Astrocyte of the hippocampus (primary cell): ENCODE data around the gene TMEM181.
"Not testable (repeated sequence)": the region's sequence is repeated elsewhere in the genome, so short reads cannot be mapped to it uniquely, and the experiment has no call there.

Experiments used
- DNase-seq: peaks from one replicate; pipeline ENCODE4 v3.0.0; 2011; ENCODE audit warnings: low read depth, low spot score

TMEM181 gene, protein sequence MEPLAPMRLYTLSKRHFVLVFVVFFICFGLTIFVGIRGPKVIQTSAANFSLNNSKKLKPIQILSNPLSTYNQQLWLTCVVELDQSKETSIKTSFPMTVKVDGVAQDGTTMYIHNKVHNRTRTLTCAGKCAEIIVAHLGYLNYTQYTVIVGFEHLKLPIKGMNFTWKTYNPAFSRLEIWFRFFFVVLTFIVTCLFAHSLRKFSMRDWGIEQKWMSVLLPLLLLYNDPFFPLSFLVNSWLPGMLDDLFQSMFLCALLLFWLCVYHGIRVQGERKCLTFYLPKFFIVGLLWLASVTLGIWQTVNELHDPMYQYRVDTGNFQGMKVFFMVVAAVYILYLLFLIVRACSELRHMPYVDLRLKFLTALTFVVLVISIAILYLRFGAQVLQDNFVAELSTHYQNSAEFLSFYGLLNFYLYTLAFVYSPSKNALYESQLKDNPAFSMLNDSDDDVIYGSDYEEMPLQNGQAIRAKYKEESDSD

DNA sequence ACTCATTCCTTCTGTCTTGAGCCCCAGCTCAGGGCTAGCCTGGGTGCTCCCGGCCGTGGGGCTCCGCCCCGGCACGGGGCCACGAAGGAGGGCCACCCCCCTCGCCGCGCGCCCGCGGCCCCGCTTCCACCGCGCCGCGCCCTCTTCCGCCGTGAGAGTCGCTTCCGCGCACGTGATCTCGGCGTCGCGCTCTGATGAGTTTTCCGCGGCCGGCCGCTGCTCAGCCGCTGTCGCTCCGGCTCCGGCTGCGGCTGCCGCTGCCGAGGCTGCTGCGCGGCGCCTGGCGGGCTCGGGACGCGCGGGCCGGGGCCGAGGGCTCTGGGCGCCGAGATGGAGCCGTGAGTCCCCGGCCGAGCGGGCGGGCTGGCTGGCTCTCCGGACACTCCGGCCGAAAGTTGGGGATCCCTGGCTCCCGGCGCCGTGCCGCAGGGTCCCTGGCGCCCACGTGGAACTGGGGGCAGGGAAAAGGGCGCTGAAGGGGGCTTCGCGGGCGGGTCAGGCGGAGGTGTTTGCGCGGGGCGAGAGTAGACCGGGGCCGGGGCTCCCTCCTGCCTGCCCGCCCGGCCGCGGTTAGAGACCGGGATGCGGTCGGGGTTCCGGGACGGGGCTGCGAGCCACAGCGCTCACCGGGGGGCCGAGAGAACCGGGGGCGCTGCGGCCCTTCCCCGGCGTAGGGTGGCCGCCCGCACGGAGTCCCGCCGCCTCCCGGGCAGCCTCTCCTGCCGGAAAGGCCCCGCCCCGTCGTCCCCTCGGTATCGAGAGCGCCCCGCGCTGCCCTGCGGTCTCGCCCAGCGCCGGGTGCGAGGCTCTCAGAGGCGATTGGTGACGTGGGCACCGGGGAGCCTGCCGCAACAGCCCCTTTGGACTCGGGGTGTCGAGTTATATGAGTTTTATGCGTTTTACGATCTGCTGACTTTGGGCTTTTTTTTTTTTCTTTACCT lies at the start of gene TMEM181:
TMEM181 (plus strand) TSS at position 197 of the 941 bp plus-strand sequence; CDS start at position 331, 134 bp downstream.
- DNase-seq: peak; percentile 96

DNA sequence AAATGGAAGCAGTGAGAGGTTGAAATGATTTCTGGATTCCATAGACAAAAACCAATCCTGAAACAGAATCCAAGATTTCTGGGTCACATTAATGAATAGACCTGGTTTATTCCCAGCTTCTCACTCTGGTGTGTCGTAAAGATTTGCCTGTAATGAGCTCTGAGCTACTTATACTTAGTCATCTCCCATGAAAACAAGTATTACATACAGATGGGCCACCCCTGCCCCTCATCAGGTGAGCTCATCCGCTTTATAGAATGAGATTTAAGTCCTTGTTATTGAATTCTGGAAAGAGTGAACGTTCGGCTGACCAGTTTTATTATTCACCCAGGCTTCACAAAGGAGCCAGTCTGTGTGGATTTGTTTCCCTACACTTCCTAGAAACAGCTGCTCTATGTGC lies 47.1 kb upstream of the TMEM181 start:
- no peak for DNase-seq

DNA sequence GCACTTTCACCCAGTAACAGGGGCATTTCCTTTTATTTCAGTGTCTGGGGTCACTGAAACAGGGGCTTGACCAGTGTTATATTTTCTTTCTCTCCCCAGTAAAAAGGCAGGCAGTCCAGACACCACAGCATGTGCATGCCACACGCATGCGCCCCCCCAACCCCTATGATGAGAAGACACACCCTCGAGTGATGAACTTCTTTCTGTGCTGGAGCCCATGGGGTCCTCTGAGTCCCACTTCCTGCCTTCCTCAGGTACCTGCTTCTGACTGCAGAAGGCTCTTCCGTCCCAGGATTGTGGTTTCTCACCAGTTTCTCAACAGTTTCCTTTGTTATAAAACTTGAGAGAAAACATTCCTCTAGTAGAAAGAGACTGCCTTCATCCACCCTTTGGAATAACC lies 45.7 kb upstream of the TMEM181 start:
- no peak for DNase-seq

DNA sequence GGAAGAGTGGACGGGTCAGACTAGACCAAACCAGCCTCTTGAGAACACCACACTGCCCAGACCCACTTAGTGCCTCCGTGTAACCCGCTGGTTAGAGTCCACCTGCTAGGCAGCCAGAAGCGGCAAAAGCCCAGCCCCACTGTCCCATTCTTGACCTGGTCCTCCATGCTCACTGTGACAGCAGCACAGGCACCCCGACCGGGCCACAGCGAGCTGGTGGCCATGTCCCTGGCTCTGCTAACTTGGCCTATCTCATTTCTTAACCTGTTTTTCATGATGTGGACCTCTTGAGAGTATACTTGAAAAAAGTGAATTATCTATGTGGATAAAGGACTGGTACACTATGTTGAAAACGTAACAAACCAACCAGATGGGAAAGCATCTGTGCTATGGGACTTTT lies 44.9 kb upstream of the TMEM181 start:
- no peak for DNase-seq

DNA sequence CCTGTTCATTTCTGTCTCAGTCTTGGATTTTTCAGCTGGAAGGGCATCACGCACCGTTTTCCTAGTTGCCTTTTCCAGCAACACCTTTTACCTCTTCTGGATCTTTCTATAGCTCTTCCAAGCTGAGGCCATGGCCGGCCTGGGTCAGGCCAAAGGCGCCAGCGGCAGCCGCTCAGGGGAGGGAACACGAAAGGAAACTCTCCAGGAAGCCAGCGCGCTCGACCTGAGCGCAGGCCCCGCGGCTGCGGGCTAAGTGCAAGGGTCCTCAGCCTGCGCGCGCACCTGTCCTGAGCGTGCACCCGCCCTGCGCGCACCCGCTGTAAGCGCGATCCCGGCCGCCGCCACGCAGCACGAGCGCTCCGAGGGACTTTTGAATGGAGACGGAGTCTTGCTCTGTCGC lies 43.8 kb upstream of the TMEM181 start:
- DNase-seq: no peak

DNA sequence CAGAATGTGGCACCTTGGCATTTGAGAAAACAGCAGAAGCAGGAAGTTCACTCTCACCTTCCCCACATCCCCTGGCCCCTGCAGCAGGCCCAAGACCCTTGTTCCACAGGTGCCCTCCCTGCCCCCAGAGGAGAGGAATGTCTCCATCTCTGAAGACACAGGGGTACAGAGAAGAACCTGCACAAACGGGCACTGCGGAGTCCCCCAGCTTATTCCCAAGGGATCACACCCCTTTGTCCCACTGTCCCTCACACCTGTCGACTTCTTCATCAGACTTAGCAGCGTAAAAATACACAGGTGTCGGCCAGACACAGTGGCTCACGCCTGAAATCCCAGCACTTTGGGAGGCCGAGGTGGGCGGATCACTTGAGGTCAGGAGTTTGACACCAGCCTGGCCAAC lies 42.9 kb upstream of the TMEM181 start:
- no peak for DNase-seq

DNA sequence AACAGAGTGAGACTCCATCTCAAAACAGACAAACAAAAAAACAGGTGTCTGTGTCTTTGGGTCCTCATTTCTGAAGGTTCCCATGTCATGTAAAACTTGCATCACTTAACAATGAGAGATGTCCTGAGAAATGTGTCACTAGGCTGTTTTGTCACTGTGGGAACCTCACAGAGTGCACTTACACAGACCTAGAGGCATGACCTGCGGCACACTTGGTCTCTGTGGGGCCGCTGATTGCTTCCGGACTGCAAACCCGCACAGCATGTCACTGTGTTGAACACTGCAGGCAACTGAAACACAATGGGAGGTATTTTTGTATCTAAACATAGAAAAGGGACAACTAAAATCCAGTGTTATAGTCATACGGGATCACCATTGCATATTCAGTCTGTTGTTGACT lies 42.3 kb upstream of the TMEM181 start:
- no peak for DNase-seq

DNA sequence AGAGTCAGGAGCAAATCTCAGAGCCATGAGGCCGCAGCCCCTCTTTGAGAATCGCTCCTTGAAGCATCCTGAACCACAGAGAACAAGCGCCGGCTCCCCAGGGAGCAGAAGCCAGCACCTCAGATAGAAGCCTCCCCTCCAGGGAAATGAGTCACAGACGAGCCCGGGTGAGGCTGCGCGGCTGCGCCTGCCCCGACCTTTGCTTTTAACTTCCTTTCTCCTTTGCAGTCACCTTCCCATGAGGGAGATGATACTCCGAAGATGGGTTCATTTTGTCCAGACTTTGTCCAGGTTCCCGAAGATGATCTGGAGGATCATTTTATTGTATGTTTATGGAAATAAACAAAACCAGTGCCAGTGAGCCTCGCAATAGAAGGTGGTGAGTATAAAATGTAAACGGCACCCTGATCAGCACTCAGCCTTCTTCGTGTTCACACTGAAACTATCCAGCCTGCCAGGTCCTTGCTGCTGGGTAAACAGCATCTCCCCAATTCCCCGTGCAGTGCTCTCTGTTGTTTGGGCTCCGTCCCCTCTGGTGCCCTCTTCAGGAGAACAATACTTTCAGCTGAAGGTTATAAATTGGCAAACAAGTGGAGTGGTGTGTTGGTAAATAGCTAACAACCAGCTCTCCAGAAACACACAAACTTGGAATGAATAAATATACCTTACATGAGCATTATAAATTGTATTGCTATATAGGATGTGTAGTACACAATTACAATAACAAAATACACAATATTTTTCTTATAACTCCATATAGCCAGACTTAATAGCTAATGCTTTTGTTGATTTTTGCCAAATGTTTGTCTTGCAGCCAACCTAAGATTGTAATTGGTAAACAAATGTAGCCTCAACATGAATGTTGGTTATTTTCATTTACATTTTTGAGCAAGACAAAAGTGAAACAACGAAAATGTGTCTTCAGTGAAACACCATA lies 41.4 kb upstream of the TMEM181 start:
- peak; percentile 85 for DNase-seq

DNA sequence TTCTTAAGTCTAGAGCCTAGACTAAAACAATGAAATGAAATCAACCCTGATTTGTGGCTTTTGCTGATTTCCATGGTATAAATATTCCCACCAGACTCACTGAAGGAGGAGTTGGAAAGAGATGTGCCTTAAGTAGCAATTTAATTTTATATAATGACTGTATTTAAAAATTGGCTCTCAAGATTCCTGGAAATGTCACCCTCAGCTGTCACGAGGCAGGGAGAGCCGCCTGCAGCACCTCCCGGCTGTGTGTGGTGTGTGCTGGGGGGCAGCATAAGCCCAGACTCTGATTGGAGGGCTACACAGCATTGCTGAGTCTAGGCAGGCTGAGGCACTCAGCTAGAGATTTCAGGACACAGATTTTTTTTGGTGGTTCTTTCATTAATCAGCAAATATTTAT lies 40.6 kb upstream of the TMEM181 start:
- DNase-seq: no peak

DNA sequence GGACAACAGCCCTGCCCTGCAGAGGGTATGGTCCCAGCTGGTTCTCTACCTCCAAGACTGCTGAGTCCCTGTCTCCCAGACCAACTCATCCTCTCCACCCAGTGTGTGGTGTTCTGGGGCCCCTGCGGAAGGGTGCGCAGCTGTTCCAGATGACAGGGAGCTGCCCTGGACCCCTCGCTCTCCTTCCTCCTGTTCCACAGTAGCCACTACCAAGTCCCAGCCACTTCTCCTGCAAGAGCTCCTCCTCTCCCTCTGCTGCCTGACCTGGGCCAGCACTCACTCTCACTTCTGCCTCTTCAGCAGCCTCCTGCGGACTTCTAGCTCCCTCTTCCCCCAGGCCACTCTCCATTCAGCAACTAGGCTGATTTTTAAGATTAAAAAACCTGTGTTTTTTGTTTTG lies 40.1 kb upstream of the TMEM181 start:
- DNase-seq: no peak

DNA sequence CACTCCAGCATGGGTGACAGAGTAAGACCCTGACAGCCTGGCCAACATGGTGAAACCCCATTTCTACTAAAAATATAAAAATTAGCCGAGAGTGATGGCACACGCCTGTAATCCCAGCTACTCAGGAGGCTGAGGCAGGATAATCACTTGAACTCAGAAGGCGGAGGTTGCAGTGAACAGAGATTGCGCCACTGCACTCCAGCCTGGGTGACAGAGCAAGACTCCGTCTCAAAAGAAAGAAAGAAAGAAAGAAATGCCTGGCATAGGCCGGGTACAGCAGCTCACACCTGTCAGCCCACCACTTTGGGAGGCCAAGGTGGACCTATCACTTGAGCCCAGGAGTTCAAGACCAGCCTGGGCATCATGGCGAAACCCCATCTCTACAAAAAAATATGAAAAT lies 38.9 kb upstream of the TMEM181 start:
- not testable (repeated sequence) for DNase-seq

DNA sequence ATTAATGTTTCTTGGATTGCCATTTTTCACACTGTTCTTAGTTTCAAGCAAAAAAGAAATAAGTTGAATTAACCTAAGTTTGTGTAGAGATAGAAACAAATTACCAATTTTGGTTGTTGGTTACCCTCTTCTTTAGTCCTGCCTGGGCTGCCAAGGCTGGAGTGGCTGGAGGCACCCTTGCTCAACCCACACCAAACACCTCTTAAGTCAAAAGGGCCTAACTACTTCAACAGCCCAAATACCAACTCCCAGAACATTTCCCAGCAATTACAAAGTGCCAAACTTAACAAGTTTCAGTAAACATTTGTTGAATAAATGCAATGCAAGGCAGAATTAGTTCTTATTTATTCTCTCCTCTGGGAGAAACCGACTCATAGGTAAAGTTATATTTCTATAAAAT lies 38.1 kb upstream of the TMEM181 start:
- no peak for DNase-seq

DNA sequence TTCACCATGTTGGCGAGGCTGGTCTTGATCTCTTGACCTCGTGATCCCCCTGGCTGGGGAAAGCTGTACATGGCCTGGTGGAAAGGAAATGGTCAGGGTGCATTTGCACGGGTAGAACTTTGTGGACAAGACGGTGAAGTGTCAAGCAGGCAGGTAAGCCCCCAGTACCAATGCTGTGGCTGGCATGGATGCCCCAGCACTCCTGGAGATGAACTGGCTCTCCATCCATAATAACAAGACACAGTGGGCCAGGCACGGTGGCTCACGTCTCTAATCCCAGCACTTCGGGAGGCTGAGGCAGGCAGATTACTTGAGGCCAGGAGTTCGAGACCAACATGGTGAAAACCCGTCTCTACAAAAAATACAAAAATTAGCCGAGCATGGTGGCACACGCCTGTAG lies 37.3 kb upstream of the TMEM181 start:
- no peak for DNase-seq

DNA sequence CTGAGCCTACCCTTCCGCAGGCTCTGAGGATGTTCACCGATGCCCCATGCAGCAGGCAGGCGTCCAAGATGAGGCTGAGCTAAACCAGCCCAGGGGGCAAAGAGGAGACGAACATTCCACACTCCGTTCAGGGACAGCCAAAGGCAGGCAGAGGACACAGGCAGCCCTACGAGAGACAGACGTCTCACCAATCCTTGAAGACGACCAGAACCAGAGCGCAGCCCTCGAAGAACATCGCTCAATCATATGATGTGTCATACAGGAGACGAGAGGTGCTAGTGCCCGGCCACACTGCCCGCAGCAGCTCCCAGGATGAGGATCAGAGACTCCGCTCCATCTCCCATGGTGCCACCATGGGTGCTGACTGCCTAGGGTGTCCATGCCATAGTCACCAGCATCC lies 35.6 kb upstream of the TMEM181 start:
- DNase-seq: no peak

DNA sequence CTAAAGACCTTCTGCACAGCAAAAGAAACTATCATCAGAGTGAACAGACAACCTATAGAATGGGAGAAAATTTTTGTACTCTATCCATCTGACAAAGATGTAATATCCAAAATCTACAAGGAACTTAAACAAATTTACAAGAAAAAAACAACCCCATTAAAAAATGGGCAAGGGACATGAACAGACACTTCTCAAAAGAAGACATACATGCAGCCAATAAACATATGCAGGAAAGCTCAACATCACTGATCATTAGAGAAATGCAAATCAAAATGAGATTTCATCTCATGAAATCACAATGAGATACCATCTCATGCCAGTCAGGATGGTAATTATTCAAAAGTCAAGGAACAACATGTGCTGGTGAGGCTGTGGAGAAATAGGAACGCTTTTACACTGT lies 32.0 kb upstream of the TMEM181 start:
- DNase-seq: not testable (repeated sequence)

DNA sequence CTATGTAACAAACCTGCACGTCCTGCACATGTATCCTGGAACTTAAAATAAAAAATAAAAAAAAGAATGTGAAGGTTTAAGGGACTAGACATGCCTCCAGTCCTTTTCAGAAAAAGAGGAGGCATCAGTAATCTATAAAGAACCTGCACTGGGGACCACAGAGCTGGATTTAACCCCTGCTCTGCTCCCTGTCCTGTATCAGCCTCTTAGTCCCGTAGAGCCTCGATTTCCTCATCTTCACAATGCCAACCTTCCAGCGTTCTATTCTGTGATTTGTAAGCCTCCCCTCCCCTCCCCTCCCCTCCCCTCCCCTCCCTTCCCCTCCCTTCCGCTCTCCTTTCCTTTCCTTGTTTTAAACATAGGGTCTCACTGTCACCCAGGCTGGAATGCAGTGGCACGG lies 31.1 kb upstream of the TMEM181 start:
- no peak for DNase-seq

DNA sequence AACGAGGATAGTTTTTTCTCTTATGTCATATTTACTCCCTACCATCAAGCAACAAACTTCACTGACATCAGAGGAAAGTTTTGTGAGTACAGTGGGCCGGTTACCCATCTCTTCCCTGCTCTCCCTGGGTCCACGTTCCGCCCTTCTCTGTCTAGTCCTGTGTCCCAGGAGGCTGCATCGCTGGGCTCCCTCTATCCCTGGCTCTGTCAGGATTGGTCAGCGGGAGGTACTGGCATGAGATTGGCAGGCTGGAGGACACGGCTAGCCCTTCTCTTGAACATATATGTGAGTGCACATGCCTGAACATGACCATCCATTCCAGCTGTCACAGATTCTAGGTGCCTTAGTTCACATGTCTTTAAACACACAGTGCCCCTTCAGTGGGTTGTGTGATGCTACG lies 30.3 kb upstream of the TMEM181 start:
- no peak for DNase-seq

DNA sequence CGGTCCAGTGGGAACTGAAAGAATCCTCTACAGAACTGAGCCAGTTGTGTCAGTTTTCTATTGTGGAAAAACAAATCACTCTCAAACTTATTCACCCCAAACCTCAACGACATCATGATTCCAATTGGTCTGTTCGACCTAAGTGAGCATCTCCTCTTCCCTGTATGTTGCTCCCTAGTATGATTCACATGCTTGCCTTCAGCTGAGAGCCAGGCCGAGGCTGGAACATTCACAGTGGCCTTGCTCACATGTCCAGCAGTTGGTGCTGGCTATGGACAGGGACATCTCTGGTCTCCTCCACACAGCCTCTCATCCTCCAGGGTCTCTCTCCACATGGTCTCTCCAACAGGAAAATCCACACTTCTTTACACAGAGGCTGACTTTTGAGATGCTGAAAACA lies 28.3 kb upstream of the TMEM181 start:
- DNase-seq: no peak

DNA sequence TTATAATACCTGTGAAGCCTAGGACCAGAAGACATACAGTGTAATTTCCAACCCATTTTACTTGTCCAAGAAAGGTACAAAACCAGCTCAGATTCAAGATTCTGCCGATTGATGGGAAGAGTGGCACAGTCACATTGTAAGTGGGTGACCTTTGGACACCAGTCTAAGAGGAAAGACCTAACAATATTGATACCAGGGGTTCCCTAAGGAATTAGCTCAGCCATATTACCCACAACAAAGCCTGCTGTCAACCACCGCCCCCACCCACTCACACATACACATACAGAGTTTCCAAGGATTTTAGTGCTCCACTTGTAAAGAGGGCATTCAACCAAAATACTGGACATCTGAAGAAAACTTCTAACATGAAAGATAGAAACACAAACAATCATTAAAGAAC lies 27.9 kb upstream of the TMEM181 start:
- no peak for DNase-seq

DNA sequence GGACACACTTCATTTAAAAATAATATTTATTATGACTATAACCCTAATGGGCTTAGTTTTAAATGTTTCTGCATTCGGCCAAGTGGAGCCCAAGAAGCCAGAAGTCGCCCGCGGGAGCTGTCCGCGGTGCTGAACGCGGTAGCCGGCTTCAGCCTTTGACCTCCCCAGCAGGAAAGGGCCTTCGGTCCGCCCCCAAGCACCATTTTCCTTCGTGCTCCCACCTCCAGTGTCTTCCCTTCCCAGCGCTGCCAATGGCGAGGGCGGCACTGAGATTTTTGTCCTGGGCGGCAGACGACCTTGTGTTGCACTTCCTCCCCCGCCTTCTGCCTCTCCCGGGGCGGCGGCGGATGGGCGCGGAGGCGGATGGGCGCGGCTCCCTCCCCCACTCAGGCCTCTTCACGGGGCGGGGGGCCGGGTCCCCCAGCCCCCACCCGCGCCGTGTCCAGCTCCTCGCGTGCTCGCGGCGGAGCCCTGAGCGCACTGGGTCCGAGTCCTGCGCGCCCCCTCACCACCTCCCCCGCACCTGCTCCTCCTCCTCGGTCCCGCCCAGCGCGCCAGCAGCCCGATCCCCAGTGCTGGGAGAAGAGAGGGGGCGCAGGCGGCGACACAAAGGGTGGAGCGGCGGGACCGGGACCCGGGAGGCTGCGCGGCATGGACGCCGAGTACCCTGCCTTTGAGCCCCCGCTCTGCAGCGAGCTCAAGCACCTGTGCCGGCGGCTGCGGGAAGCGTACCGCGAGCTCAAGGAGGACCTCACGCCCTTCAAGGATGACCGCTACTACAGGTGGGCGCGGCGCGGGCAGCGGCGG lies 23.6 kb upstream of the TMEM181 start:
- DNase-seq: peak; percentile 89
